ENCODE results near the gene CACHD1.

- TF ChIP-seq POLR2A (IDR thresholded peaks at IDR 0.05): no peak
- TF ChIP-seq POLR2AphosphoS5 (IDR thresholded peaks at IDR 0.05): no peak
These were observed 53.7 kb downstream of the CACHD1 start for GRCh38 chr1:64523413-64524337.
